Measurements from ENCODE around the gene KIAA0319L.

DNA sequence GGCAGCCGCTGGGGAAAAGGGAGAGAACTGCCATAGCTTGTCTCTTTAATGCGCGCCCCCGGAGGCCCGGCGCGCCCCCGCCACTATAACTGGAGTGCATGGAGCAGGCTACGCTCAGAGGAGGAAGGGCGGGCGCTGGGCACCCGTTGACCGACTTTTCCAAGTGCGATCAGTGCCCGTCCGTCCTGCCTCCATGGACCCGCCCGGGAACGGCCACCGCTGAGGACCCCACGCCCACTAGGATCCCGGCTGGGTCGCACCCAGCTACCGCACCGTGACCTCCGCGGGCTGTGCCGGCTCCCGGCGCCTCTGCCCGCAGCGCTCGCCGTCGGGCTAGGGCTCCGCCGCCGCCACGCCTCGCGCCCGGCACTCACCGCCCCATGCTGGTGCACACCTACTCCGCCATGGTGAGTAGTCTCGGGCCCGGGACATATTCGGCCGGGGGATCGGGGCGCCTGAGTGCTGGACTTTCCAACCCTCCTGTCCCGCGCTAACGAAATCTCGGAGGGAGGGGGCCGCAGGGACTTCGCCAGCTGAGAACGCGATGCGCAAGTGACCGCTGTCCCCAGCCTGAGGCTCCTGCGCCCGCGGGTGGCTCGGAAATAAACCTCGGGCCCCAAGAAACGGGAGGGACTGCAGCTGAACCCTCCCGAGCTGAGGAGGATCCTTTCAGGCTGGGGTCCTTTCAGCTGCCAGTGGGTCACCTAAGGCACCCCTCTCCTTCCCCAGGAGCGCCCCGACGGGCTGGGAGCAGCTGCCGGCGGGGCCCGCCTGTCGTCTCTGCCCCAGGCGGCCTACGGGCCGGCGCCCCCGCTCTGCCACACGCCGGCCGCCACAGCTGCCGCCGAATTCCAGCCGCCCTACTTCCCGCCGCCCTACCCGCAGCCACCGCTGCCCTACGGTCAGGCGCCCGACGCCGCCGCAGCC is 16.3 kb upstream of the KIAA0319L start, which contains the start of gene TFAP2E:
- TF ChIP-seq POLR2A (IDR thresholded peaks at IDR 0.05; ENCODE audit: low read length), result no peak
- no peak for TF ChIP-seq GATA1 (IDR thresholded peaks at IDR 0.05; ENCODE audit: low read depth, low read length)

Data from erythroblast (primary cell).